GM21423 (cell line): Measurements from ENCODE around the gene HNRNPCL4.
"Not testable (repeated sequence)": the region's sequence is repeated elsewhere in the genome, so short reads cannot be mapped to it uniquely, and the experiment has no call there.

Source experiments
- ATAC-seq: cut with Tn5 transposase; IDR thresholded peaks from one replicate; pipeline ENCODE4 v1.9.1; 2021; ENCODE audit warnings: mild to moderate bottlenecking, moderate library complexity; ENCODE audit not compliant: unreplicated experiment

HNRNPCL4 gene

GRCh38 chr1:13165531-13165930 is at the start of gene HNRNPCL4:
Gene HNRNPCL4 (minus strand): TSS chr1:13165631. CDS start chr1:13165467, 164 bp downstream.
- ATAC-seq: not testable (repeated sequence)

- not testable (repeated sequence) for ATAC-seq
These were observed 43.3 kb upstream of the HNRNPCL4 start for GRCh38 chr1:13208712-13209111.

GRCh38 chr1:13201309-13201708 is 35.9 kb upstream of the HNRNPCL4 start, which contains the start of gene PRAMEF13:
Gene PRAMEF13 (minus strand): TSS chr1:13201409. CDS start chr1:13199589, 1,820 bp downstream.
- not testable (repeated sequence) for ATAC-seq

GRCh38 chr1:13171548-13171947 is 6.1 kb upstream of the HNRNPCL4 start, which contains the start of gene PRAMEF9:
Gene PRAMEF9 (plus strand): TSS chr1:13171848. CDS start chr1:13175281, 3,433 bp downstream.
- not testable (repeated sequence) for ATAC-seq

GRCh38 chr1:13155909-13156308 is 9.5 kb downstream of the HNRNPCL4 start, which contains the start of gene PRAMEF26:
Gene PRAMEF26 (minus strand): TSS chr1:13156009. CDS start chr1:13153095, 2,914 bp downstream.
- not testable (repeated sequence) for ATAC-seq

GRCh38 chr1:13116754-13117153 is 48.7 kb downstream of the HNRNPCL4 start, which contains the start of gene HNRNPCL2:
Gene HNRNPCL2 (minus strand): TSS chr1:13116854. CDS start chr1:13116400, 454 bp downstream.
- ATAC-seq: not testable (repeated sequence)
